Glutamatergic neuron (in vitro differentiated cells): Measurements from ENCODE around the gene NOX5. TPM values are rescaled to one million over a fixed set of nuclear protein-coding genes. Genes with fewer than 3 reads are reported as not detected.

ENCODE experiments used
- DNase-seq: peaks from one replicate; pipeline ENCODE4 v3.0.0; 2022
- H3K27ac Mint-ChIP-seq: one replicate; pipeline ENCODE4 v1.8.0; 2020; ENCODE audit warnings: mild to moderate bottlenecking, mixed read lengths, inconsistent platforms; ENCODE audit not compliant: unreplicated experiment
- H3K27me3 Mint-ChIP-seq: one replicate; pipeline ENCODE4 v1.8.0; 2020; ENCODE audit warnings: mild to moderate bottlenecking, moderate library complexity, mixed read lengths, inconsistent platforms; ENCODE audit not compliant: unreplicated experiment
- H3K36me3 Mint-ChIP-seq: one replicate; pipeline ENCODE4 v1.8.0; 2020; ENCODE audit warnings: mild to moderate bottlenecking, mixed read lengths, inconsistent platforms; ENCODE audit not compliant: unreplicated experiment
- H3K4me1 Mint-ChIP-seq: one replicate; pipeline ENCODE4 v1.8.0; 2020; ENCODE audit warnings: mild to moderate bottlenecking, low read depth, mixed read lengths, inconsistent platforms; ENCODE audit not compliant: unreplicated experiment
- H3K4me3 Mint-ChIP-seq: one replicate; pipeline ENCODE4 v1.8.0; 2020; ENCODE audit warnings: mild to moderate bottlenecking, mixed read lengths, inconsistent platforms; ENCODE audit not compliant: unreplicated experiment
- H3K9me3 Mint-ChIP-seq: one replicate; pipeline ENCODE4 v1.8.0; 2020; ENCODE audit warnings: mild to moderate bottlenecking, moderate library complexity, mixed read lengths, inconsistent platforms; ENCODE audit not compliant: unreplicated experiment
- total RNA-seq: library from RNA; stranded (reverse); fragmentation: NEBNext Ultra II Directional; extraction: Animal tissue kit (Norgen Biotek cat#: 25700); gene quantifications from one replicate; pipeline ENCODE4 v1.2.1, GENCODE V29; 2021; ENCODE audit not compliant: unreplicated experiment
- TF ChIP-seq, protein P1 (sequence below): fragments of 200-600 bp; sonication (generic); IDR thresholded peaks from one replicate; pipeline ENCODE4 v1.5.0; 2021; ENCODE audit not compliant: partially characterized antibody, unreplicated experiment

The NOX5 gene
- total RNA-seq, 1 donor from 2014 or later: not detected

DNA sequence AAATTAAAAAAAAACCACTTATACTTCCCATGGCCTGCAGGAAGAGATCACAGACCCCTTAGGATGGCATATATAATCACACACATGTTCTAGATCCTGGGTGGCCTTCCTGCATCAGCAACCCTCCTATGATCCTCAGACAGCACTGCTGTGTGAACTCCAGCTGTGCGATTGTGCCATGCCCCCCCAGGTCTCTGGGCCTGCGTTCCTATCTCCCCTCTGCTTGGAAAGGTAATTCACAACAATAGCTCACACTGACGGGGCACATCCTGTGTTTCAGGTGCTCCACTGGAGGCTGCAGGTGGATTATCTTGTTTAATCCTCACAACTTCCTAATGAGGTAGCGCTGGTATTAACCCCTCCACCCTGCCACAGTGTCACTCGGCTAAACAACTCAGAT, 74.8 kb downstream of the NOX5 start:
- no peak for DNase-seq
- Mint-ChIP-seq H3K4me3 (no peak overlapping the region), H3K27me3 (peaks cover 10% of the 10 kb centered on the region), H3K27ac (no peak overlapping the region), H3K4me1 (peaks cover 8% of the 10 kb centered on the region), H3K36me3 (no peaks in the 10 kb centered on the region), H3K9me3 (peaks cover 1% of the 10 kb centered on the region)
- TF ChIP-seq, protein P1, sequence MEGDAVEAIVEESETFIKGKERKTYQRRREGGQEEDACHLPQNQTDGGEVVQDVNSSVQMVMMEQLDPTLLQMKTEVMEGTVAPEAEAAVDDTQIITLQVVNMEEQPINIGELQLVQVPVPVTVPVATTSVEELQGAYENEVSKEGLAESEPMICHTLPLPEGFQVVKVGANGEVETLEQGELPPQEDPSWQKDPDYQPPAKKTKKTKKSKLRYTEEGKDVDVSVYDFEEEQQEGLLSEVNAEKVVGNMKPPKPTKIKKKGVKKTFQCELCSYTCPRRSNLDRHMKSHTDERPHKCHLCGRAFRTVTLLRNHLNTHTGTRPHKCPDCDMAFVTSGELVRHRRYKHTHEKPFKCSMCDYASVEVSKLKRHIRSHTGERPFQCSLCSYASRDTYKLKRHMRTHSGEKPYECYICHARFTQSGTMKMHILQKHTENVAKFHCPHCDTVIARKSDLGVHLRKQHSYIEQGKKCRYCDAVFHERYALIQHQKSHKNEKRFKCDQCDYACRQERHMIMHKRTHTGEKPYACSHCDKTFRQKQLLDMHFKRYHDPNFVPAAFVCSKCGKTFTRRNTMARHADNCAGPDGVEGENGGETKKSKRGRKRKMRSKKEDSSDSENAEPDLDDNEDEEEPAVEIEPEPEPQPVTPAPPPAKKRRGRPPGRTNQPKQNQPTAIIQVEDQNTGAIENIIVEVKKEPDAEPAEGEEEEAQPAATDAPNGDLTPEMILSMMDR: no peak

DNA sequence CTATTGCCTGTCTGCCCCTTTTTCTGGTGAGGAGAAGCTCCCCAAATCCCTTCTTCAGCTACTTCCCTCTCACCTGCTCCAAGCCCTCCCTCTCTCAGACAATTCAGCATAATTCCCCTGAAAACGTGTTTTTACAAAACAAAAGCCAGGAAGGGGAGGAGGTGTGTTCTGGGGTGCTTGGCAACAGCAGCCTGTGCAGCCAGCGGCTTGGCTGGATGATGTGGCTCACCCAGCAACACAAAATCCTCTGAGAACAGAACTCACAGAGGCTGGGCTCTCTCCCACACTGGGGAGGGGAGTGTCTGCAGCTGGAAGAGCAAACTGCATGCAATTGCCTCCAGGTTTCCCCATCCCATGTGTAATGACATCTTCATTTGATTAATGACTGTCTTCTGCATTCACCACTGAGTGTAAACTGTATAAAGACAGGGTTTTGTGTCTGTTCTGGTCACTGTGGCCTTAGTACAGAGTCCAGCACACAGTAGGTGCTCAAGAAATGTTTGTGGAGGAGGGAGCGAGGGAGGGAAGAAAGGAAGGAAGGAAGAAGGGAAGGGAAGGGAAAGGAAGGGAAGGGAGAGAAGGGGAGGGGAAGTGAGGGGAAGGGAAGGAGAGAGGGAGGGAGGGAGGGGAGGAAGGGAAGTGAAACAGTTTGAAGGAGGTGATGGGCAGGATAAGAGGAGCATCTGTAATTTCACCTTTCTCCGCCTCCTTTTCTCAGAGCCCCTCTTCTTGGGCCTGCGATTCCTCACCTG, 75.9 kb downstream of the NOX5 start:
- Mint-ChIP-seq H3K4me1 (peaks cover 17% of the 10 kb centered on the region), H3K27me3 (peaks cover 13% of the 10 kb centered on the region), H3K9me3 (peaks cover 4% of the 10 kb centered on the region), H3K27ac (no peak overlapping the region), H3K36me3 (no peaks in the 10 kb centered on the region), H3K4me3 (no peak overlapping the region)
- DNase-seq: no peak
- TF ChIP-seq, protein P1: no peak

DNA sequence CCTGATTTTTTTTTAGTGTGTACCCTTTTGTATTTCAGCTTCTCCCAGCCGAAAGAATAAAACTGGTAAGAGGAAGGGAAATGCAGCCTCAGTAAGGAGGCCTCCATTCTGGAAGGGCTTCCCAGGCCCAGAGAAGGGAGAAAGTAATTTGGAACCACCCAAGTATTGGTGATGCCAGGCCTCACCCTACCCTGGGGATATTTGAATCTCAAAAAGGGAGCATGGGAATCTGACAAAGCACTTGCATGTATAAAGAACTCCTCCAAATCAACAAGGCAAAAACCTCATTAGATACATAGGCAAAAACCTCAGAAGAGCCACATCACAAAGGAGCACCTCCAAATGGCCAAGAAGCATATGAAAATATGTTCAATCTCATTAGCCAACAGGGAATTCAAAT, 77.2 kb downstream of the NOX5 start:
- peaks cover 21% of the 10 kb centered on the region for H3K27me3 Mint-ChIP-seq
- H3K4me3 Mint-ChIP-seq: no peak overlapping the region
- H3K4me1 Mint-ChIP-seq: peaks cover 27% of the 10 kb centered on the region
- DNase-seq: no peak
- no peak overlapping the region for H3K27ac Mint-ChIP-seq
- H3K36me3 Mint-ChIP-seq: no peaks in the 10 kb centered on the region
- H3K9me3 Mint-ChIP-seq: peaks cover 9% of the 10 kb centered on the region
- TF ChIP-seq, protein P1: no peak

DNA sequence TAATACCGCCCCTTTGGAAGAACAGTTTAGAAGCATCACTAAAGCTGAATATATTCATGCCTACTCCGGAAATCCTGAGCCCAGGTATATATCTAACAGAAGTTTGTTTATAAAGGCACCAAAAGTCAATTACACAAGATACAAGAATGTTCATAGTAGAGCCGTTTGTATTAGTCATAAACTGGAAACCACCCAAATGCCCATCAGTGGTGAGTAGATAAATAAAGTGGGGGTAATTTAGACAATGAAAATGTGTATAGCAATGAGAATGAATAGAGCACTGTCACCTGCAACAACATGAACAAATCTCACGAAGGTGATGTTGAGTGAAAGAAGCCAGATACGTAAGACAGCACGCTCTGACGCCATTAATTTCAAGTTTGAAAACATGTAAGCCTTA, 77.7 kb downstream of the NOX5 start:
- DNase-seq: no peak
- Mint-ChIP-seq H3K4me1 (peaks cover 29% of the 10 kb centered on the region), H3K9me3 (peaks cover 9% of the 10 kb centered on the region), H3K27me3 (peaks cover 22% of the 10 kb centered on the region), H3K27ac (no peak overlapping the region), H3K4me3 (no peak overlapping the region), H3K36me3 (no peaks in the 10 kb centered on the region)
- TF ChIP-seq, protein P1: no peak

DNA sequence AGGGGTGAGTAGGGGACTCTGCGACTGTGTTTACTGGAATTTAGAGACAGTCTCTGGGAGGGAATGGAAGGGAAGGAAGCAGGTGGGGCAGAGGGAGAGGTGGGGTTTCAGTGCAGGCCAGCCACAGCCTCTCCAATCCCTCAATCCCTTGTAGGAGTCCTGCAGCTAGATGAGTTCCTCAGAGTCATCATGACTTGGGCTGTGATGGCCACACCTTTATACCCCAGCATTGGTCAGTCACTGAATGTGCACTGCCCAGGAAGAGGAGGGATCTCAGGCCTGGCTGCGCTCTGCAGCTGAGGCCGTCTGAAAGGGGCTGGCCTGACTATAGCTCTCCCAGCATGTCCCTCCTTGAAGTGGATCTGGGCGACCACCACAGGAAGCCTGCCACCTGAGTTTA, 78.6 kb downstream of the NOX5 start:
- H3K36me3 Mint-ChIP-seq: no peaks in the 10 kb centered on the region
- DNase-seq: no peak
- H3K4me3 Mint-ChIP-seq: no peak overlapping the region
- TF ChIP-seq, protein P1: no peak
- H3K27ac Mint-ChIP-seq: no peak overlapping the region
- peaks cover 19% of the 10 kb centered on the region for H3K27me3 Mint-ChIP-seq
- peaks cover 29% of the 10 kb centered on the region for H3K4me1 Mint-ChIP-seq
- peaks cover 15% of the 10 kb centered on the region for H3K9me3 Mint-ChIP-seq
